OCI-LY1 (cell line): ENCODE measurements around the gene GTF2A2.

ENCODE experiments used
- H2AFZ ChIP-seq: fragments of 200-600 bp; sonication (generic), shearing (Covaris generic); 2 replicates; pipeline ENCODE4 v1.6.0; 2014; ENCODE audit warnings: antibody characterized with exemption, mild to moderate bottlenecking, low read length
- H3F3A ChIP-seq: fragments of 200-600 bp; sonication (generic), shearing (Covaris generic); 2 replicates; pipeline ENCODE4 v1.6.0; 2014; ENCODE audit warnings: mild to moderate bottlenecking, antibody characterized with exemption, low read length, moderate library complexity; ENCODE audit not compliant: insufficient read depth
- H3K27ac ChIP-seq: fragments of 200-600 bp; sonication (generic); 2 replicates; pipeline ENCODE4 v1.5.1; 2014; ENCODE audit warnings: low read length, mixed run types, mild to moderate bottlenecking, low read depth; ENCODE audit not compliant: poor library complexity, severe bottlenecking
- H3K27me3 ChIP-seq: fragments of 200-600 bp; sonication (generic); 2 replicates; pipeline ENCODE4 v1.6.0; 2014; ENCODE audit warnings: antibody characterized with exemption, mild to moderate bottlenecking, low read length, moderate library complexity; ENCODE audit not compliant: insufficient read depth
- H3K36me3 ChIP-seq: fragments of 200-600 bp; sonication (generic); 2 replicates; pipeline ENCODE4 v1.6.1; 2014; ENCODE audit warnings: mild to moderate bottlenecking, antibody characterized with exemption, low read length, moderate library complexity, mixed read lengths; ENCODE audit not compliant: insufficient read depth
- H3K4me1 ChIP-seq: fragments of 200-600 bp; sonication (generic); 2 replicates; pipeline ENCODE4 v1.5.1; 2014; ENCODE audit warnings: mild to moderate bottlenecking, low read length, moderate library complexity; ENCODE audit not compliant: insufficient read depth, severe bottlenecking
- H3K4me2 ChIP-seq: fragments of 200-600 bp; sonication (generic), shearing (Covaris generic); 2 replicates; pipeline ENCODE4 v1.6.1; 2014; ENCODE audit warnings: low read length
- H3K4me3 ChIP-seq: fragments of 200-600 bp; sonication (generic); 2 replicates; pipeline ENCODE4 v1.5.1; 2014; ENCODE audit warnings: low read length, low read depth, mild to moderate bottlenecking, mixed read lengths; ENCODE audit not compliant: poor library complexity, severe bottlenecking
- H3K79me2 ChIP-seq: fragments of 200-600 bp; shearing (Covaris generic); 2 replicates; pipeline ENCODE4 v1.6.1; 2016; ENCODE audit warnings: mixed run types, low read length, mixed read lengths; ENCODE audit not compliant: insufficient read depth
- H3K9ac ChIP-seq: fragments of 200-600 bp; sonication (generic), shearing (Covaris generic); 2 replicates; pipeline ENCODE4 v1.6.1; 2014; ENCODE audit warnings: mild to moderate bottlenecking, low read length, mixed read lengths
- H3K9me2 ChIP-seq: fragments of 200-600 bp; sonication (generic), shearing (Covaris generic); 2 replicates; pipeline ENCODE4 v1.6.1; 2014; ENCODE audit warnings: low read depth, mild to moderate bottlenecking, low read length, mixed read lengths
- H3K9me3 ChIP-seq: fragments of 200-600 bp; shearing (Covaris generic); 2 replicates; pipeline ENCODE4 v1.6.1; 2014; ENCODE audit warnings: low read length, mixed read lengths
- H4K20me1 ChIP-seq: fragments of 200-600 bp; sonication (generic), shearing (Covaris generic); 2 replicates; pipeline ENCODE4 v1.6.0; 2016; ENCODE audit warnings: mild to moderate bottlenecking, low read length; ENCODE audit not compliant: insufficient read depth
- EZH2 ChIP-seq: fragments of 200-600 bp; sonication (generic), shearing (Covaris generic); IDR thresholded peaks from 2 replicates; pipeline ENCODE4 v1.8.0; 2017; ENCODE audit warnings: borderline replicate concordance, mixed run types, mild to moderate bottlenecking, antibody characterized with exemption, low read length, moderate library complexity, mixed read lengths
- TF ChIP-seq, protein P1 (sequence below): fragments of 200-600 bp; sonication (generic), shearing (Covaris generic); IDR thresholded peaks from 2 replicates; pipeline ENCODE4 v1.5.1; 2017; ENCODE audit warnings: mild to moderate bottlenecking, antibody characterized with exemption, low read length, moderate library complexity, mixed read lengths

The GTF2A2 gene

DNA sequence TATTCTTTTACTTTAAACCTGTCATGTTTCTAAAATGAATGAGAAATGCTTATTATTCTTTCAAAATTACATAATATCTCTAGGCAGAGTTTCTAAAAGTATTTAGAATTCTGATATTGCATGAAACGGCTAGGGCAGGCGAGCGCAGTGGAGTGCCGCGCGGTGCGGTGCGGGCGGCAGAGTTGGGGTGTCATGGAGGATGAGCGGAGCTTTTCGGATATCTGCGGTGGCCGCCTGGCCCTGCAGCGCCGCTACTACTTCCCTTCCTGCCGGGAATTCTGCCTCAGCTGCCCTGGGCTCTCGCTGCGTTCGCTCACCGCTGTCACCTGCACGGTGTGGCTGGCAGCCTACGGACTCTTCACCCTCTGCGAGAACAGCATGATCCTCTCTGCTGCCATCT lies 19.2 kb upstream of the GTF2A2 start:
- TF ChIP-seq, protein P1, sequence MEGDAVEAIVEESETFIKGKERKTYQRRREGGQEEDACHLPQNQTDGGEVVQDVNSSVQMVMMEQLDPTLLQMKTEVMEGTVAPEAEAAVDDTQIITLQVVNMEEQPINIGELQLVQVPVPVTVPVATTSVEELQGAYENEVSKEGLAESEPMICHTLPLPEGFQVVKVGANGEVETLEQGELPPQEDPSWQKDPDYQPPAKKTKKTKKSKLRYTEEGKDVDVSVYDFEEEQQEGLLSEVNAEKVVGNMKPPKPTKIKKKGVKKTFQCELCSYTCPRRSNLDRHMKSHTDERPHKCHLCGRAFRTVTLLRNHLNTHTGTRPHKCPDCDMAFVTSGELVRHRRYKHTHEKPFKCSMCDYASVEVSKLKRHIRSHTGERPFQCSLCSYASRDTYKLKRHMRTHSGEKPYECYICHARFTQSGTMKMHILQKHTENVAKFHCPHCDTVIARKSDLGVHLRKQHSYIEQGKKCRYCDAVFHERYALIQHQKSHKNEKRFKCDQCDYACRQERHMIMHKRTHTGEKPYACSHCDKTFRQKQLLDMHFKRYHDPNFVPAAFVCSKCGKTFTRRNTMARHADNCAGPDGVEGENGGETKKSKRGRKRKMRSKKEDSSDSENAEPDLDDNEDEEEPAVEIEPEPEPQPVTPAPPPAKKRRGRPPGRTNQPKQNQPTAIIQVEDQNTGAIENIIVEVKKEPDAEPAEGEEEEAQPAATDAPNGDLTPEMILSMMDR = no peak
- no peak for TF ChIP-seq EZH2
- Histone ChIP-seq H2AFZ (no peak overlapping the region), H3K79me2 (no peaks in the 10 kb centered on the region)

DNA sequence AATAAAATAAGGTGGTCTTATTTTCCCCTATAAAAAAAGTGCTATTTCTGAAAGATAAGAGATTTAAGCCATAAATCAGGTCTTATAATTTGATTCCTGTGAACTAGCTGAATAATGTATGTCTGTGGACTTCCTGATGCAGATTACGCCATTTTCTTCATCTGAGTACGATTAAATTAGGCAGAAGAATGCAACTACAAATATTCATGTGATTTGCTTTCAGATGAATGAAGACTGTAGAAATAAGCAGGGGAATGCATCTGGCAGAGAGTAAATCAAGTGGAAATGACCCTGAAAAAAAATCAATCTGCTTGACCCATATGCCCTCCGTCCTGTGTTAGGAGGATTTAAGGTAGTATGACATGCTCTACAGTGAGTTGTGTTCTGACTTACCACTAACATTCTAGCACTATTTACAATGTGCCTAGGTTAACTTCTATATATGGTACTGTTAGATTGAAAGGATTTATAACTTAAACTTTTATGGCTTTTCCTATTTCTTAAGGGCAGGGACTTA lies 17.1 kb upstream of the GTF2A2 start:
- Histone ChIP-seq H2AFZ (no peak overlapping the region), H3K4me1 (no peaks in the 10 kb centered on the region), H3K9ac (no peak overlapping the region), H3K9me3 (no peaks in the 10 kb centered on the region), H3K4me2 (no peak overlapping the region), H3K4me3 (no peak overlapping the region), H3K79me2 (no peaks in the 10 kb centered on the region), H4K20me1 (no peaks in the 10 kb centered on the region), H3K27ac (no peak overlapping the region), H3K9me2 (no peaks in the 10 kb centered on the region), H3K36me3 (peaks cover 96% of the 10 kb centered on the region), H3K27me3 (no peaks in the 10 kb centered on the region), H3F3A (no peaks in the 10 kb centered on the region)
- TF ChIP-seq, protein P1 = no peak
- TF ChIP-seq EZH2 = no peak

More for the DNA sequence above, 19.2 kb upstream of the GTF2A2 start:
- no peaks in the 10 kb centered on the region for H3K9me2 ChIP-seq
- peaks cover 98% of the 10 kb centered on the region for H3K36me3 ChIP-seq
- no peaks in the 10 kb centered on the region for H3K4me1 ChIP-seq
- no peak overlapping the region for H3K4me3 ChIP-seq
- no peaks in the 10 kb centered on the region for H3F3A ChIP-seq
- no peaks in the 10 kb centered on the region for H3K9me3 ChIP-seq
- H3K9ac ChIP-seq = no peak overlapping the region
- H3K4me2 ChIP-seq = no peak overlapping the region
- no peaks in the 10 kb centered on the region for H4K20me1 ChIP-seq
- no peak overlapping the region for H3K27ac ChIP-seq
- H3K27me3 ChIP-seq = no peaks in the 10 kb centered on the region

DNA sequence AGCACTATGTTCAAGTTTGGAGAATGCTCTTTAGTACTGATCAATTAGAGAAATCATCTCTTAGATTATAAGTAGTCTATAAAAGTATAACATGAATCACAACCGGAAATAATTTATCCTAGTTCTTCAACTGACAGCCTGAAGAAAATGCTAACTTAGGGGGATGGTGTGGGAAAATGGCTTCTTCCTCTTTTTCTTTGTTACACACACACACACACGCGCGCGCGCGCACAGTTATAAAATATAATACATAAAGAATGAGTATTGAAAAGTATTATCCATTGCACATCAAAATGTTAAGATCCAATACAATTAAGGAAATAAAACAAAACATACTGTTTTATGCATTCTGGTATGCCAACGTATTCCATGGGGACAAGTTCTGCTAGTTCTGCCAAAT lies 11.2 kb upstream of the GTF2A2 start:
- Histone ChIP-seq H4K20me1 (no peaks in the 10 kb centered on the region), H3K4me1 (no peaks in the 10 kb centered on the region), H3K9ac (no peak overlapping the region), H3F3A (no peaks in the 10 kb centered on the region), H3K79me2 (no peaks in the 10 kb centered on the region), H3K9me3 (no peaks in the 10 kb centered on the region), H3K4me2 (no peak overlapping the region), H3K9me2 (no peaks in the 10 kb centered on the region), H3K4me3 (no peak overlapping the region), H2AFZ (no peak overlapping the region), H3K27me3 (no peaks in the 10 kb centered on the region), H3K36me3 (peaks cover 79% of the 10 kb centered on the region), H3K27ac (no peak overlapping the region)
- no peak for TF ChIP-seq EZH2
- TF ChIP-seq, protein P1 = no peak
